Stomach smooth muscle (tissue), 2 donors: ENCODE results near the gene ERC1.
"Not testable (repeated sequence)": the region's sequence is repeated elsewhere in the genome, so short reads cannot be mapped to it uniquely, and the experiment has no call there.

Source experiments
- H3K27ac ChIP-seq: one replicate; pipeline ENCODE4 v1.7.0; 2013; ENCODE audit warnings: mild to moderate bottlenecking, low read length, inconsistent platforms
- H3K27me3 ChIP-seq, 2 donors: one replicate each; pipeline ENCODE4 v1.7.0; 2013; ENCODE audit warnings: low read length in 2 of 2; ENCODE audit not compliant: insufficient read depth in 2 of 2, control insufficient read depth in 1 of 2
- H3K36me3 ChIP-seq, 2 donors: one replicate each; pipeline ENCODE4 v1.7.0; 2013; ENCODE audit warnings: low read length in 2 of 2; ENCODE audit not compliant: control insufficient read depth in 2 of 2, insufficient read depth in 2 of 2
- H3K4me1 ChIP-seq: one replicate; pipeline ENCODE4 v1.7.0; 2013; ENCODE audit warnings: low read length; ENCODE audit not compliant: control insufficient read depth, insufficient read depth
- H3K4me3 ChIP-seq, 2 donors: one replicate each; pipeline ENCODE4 v1.7.0; 2013; ENCODE audit warnings: low read length in 2 of 2
- H3K9ac ChIP-seq, 2 donors: one replicate each; pipeline ENCODE4 v1.7.0; 2013; ENCODE audit warnings: low read length in 2 of 2, mild to moderate bottlenecking in 1 of 2
- H3K9me3 ChIP-seq, 2 donors: one replicate each; pipeline ENCODE4 v1.7.0; 2013; ENCODE audit warnings: low read length in 2 of 2; ENCODE audit not compliant: control insufficient read depth in 2 of 2
- donor health status: healthy.
- donor health status: Pancreatic carcinoma.

ERC1 gene

DNA sequence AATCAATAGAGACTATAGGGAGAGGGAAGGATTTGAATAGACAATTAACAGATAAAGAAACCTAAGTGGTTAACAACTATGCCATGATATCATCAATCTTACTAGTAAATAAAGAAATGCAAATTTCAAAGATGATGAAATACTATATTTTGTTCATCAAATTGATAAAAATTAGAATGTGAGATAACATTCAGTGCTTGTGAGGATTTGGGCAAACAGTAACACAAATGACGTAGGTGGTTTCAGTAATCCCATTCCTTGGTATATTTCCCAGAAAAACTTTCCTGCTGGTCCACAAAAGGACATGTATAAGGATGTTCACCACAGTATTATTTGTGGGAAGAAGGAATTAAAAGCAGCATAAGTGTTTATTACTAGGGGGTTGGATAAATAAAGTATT lies 136.0 kb downstream of the ERC1 start:
- Histone ChIP-seq H3K27me3 (no peaks in the 10 kb centered on the region), H3K9ac (no peak overlapping the region), H3K36me3 (peaks cover 0 to 2% of the 10 kb centered on the region in 2 donors), H3K9me3 (no peaks in the 10 kb centered on the region), H3K4me3 (no peak overlapping the region), H3K27ac (no peak overlapping the region), H3K4me1 (no peaks in the 10 kb centered on the region)

DNA sequence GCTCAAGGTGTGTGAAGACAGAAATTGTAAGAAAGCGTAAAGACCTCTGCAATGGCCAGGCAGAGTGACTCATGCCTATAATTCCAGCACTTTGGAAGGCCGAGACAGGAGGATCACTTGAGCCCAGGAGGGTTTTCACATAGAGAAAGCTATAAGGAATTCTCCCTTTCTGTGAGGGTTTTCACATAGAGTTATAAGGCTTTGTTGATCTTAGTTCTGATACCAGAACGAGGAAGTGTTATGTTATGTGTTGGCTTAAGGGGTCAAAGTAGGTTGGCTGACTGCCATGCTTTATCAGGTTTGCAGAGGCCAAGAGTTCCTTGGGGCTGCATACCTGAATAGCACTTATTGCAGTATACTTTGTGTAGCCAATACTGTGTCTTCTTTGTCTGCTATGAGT lies 139.1 kb downstream of the ERC1 start:
- H3K4me3 ChIP-seq = no peak overlapping the region
- H3K36me3 ChIP-seq = no peaks in the 10 kb centered on the region
- no peak overlapping the region for H3K9ac ChIP-seq
- no peaks in the 10 kb centered on the region for H3K4me1 ChIP-seq
- no peaks in the 10 kb centered on the region for H3K9me3 ChIP-seq
- no peak overlapping the region for H3K27ac ChIP-seq
- no peaks in the 10 kb centered on the region for H3K27me3 ChIP-seq

DNA sequence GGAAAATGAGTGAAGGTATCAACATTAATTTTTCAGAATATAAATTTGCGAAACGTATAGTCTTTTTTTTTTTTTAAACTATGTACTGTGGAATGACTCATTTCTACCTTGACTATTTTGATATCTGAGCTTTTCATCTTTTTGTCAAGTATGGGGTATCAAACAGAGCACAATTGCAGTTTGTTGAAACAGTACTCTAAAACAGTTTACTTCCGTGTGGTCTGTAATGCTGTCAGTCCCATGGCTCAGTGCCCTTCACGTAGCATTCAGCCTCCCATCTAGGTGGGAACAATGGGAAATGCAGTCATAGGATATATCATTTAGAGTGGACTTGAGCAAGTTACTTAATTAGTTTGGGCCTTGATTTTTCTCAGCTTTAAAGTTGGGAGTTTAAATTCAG lies 139.5 kb downstream of the ERC1 start:
- Histone ChIP-seq H3K27me3 (no peaks in the 10 kb centered on the region), H3K4me3 (no peak overlapping the region), H3K27ac (no peak overlapping the region)

DNA sequence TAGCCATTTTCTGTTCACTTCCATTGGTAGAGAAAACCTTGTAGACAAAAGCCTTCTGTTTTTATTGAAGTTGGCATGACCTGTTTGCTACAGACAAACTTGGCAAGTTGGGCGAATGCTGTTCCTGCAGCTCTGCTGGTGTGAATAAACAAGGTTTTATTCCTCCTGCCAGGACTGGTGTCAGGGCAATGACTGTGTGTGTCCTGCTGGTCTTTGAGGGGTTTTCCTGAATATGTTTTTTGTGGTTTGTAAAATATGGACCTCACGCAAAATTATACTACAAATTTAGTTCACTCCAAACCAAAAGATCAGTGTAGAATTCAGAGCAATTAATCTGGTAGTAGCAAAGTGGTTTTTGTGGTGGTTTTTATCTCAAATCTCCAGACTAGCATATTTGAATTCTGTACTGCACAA lies 140.8 kb downstream of the ERC1 start:
- Histone ChIP-seq H3K4me3 (no peak overlapping the region), H3K27ac (no peak overlapping the region), H3K4me1 (no peaks in the 10 kb centered on the region), H3K27me3 (no peaks in the 10 kb centered on the region), H3K36me3 (no peaks in the 10 kb centered on the region), H3K9me3 (no peaks in the 10 kb centered on the region), H3K9ac (no peak overlapping the region)

More for the DNA sequence above, 139.5 kb downstream of the ERC1 start:
- no peaks in the 10 kb centered on the region for H3K9me3 ChIP-seq
- H3K4me1 ChIP-seq = no peaks in the 10 kb centered on the region
- no peak overlapping the region for H3K9ac ChIP-seq
- H3K36me3 ChIP-seq = no peaks in the 10 kb centered on the region

DNA sequence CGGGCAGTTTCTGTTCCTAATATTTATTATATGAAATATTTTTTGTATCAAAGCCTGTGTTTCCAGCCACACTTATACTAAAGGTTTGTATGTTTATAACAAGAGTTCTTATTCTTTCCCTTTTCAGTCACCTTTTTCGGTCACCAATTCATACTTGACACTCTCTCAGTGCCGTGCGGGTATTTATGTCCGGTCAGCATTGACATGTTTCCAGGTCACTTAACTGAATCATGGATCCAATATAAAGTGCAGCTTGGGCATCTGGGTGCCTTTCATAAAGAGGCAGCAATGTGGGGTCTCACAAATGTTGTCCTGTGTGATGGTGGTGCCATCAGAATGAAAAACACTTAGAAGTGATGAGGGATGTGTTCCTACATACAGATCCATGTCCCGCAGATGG lies 141.3 kb downstream of the ERC1 start:
- Histone ChIP-seq H3K4me1 (no peaks in the 10 kb centered on the region), H3K27me3 (no peaks in the 10 kb centered on the region), H3K4me3 (no peak overlapping the region), H3K27ac (no peak overlapping the region), H3K36me3 (no peaks in the 10 kb centered on the region), H3K9me3 (no peaks in the 10 kb centered on the region), H3K9ac (no peak overlapping the region)

DNA sequence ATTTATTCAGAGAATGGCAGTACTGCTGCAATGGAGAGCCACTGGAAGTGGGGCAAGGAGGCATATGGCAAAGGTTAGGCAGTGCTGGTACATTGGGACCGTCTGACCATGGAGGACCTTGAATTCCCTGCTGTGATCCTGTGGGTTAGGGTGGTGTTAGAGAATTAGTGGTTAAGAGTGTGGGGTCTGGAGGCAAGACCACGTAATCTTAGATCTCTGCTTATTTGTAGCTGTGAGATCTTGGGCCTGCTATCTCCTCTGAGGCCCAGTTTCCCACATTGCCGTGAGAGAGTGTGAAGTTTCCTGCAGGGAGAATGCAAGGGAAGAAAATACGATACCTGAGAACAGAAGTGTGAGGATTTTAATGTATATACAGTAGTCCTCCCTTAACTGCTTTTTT lies 147.7 kb downstream of the ERC1 start:
- Histone ChIP-seq H3K9ac (no peak overlapping the region), H3K4me3 (no peak overlapping the region), H3K27me3 (no peaks in the 10 kb centered on the region), H3K27ac (no peak overlapping the region), H3K4me1 (no peaks in the 10 kb centered on the region), H3K9me3 (no peaks in the 10 kb centered on the region), H3K36me3 (no peaks in the 10 kb centered on the region)

DNA sequence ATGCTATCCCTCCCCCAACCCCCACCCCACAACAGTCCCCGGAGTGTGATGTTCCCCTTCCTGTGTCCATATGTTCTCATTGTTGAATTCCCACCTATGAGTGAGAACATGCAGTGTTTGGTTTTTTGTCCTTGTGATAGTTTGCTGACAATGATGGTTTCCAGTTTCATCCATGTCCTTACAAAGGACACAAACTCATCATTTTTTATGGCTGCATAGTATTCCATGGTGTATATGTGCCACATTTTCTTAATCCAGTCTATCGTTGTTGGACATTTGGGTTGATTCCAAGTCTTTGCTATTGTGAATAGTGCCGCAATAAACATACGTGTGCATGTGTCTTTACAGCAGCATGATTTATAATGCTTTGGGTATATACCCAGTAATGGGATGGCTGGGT lies 155.7 kb downstream of the ERC1 start:
- H3K9me3 ChIP-seq, H3K4me3 ChIP-seq, H3K27ac ChIP-seq, H3K9ac ChIP-seq, H3K27me3 ChIP-seq, H3K36me3 ChIP-seq, H3K4me1 ChIP-seq: not testable (repeated sequence)

DNA sequence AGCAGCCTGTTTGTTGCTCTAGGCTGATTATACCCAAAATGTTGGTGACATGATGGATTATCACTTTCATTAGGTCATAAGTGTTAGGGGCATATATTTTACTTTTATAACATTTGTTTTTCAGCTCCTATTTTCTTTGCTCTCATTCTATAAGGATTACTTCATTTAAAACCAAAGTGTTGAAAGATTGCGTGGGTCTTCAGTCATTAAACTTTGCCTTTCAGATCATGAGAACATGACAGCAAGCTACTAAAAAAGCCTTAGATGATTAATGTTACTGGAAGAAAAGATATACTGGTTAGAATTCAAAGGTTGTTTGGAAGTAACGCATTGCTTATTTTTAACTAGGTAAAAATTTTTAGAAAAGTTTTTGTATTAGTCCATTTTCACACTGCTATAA lies 156.8 kb downstream of the ERC1 start:
- no peaks in the 10 kb centered on the region for H3K9me3 ChIP-seq
- H3K4me1 ChIP-seq = no peaks in the 10 kb centered on the region
- no peak overlapping the region for H3K9ac ChIP-seq

DNA sequence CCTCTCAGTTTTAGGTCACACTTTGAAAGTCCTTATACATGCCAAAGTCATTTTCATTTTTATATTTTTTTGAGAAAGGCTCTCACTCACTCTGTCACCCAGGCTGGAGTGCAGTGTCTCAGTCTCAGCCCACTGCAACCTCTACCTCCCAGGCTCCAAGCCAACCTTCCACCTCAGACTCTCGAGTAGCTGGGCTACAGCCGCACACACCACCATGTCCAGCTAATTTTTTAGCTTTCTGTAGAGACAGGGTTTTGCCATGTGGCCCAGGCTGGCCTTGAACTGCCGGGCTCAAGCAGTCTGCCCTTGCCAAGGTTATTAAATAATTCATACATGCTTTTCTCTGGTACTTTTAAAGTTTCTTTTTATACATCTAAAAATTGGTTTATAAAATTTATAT lies 166.0 kb downstream of the ERC1 start:
- Histone ChIP-seq H3K4me1 (no peaks in the 10 kb centered on the region), H3K9ac (no peak overlapping the region), H3K27me3 (no peaks in the 10 kb centered on the region), H3K9me3 (no peaks in the 10 kb centered on the region), H3K36me3 (peaks cover 0 to 6% of the 10 kb centered on the region in 2 donors), H3K27ac (no peak overlapping the region), H3K4me3 (no peak overlapping the region)

More for the DNA sequence above, 156.8 kb downstream of the ERC1 start:
- Histone ChIP-seq H3K36me3 (peaks cover 0 to 4% of the 10 kb centered on the region in 2 donors), H3K27ac (no peak overlapping the region), H3K27me3 (no peaks in the 10 kb centered on the region), H3K4me3 (no peak overlapping the region)

DNA sequence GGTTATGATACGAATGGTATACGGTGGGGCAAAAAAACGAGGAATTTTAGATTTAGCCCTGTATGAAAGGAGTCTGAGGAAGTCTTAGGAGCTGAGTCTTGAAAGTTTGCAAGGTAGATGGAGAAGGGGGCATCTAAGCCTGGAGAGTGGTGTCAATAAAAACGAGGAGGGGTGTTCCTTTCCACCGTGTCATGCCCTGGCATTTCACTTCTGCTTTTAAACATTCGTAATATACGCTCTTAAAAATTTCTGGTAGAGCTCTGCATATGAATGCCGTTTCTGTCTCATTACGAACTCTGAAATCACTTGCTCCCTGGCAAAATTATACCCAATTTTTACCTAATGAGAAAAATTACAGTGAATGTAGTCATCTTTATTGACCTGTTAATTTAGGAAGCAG lies 170.2 kb downstream of the ERC1 start:
- no peaks in the 10 kb centered on the region for H3K4me1 ChIP-seq
- H3K9me3 ChIP-seq = no peaks in the 10 kb centered on the region
- H3K27ac ChIP-seq = no peak overlapping the region
- no peaks in the 10 kb centered on the region for H3K36me3 ChIP-seq
- H3K27me3 ChIP-seq = no peaks in the 10 kb centered on the region
- no peak overlapping the region for H3K4me3 ChIP-seq
- H3K9ac ChIP-seq = no peak overlapping the region

DNA sequence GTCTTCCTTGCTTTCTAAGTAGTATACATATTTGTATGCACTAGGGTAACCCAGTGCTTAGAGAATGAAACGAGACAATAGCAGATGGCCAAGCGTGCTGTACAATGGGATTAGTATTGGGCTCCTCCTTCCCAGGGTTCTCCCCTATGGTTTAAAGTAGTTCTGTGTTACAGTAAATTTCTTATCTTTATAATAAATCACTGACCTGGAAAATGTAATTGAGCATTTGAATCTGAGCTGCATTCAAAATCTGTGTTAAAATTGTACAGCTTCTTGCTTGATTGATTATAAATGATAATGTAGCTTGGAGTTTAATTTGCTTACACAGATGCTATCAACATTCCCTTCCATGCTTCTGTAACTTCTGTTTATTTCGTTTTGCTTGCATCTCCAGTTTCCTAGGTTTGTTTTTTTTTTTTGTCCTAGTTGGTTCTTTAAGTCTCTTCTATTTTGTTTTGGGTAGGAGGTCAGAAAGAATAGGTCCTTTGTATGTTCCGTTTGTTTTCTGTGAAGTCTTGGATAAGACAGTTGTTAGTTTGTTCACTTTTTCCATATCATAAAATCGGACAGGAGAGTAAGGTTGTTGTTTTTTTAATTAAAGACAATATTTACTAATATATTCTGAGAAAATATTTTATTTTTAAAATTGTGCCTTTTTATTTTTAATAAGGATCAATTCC lies 171.2 kb downstream of the ERC1 start:
- no peaks in the 10 kb centered on the region for H3K4me1 ChIP-seq
- H3K4me3 ChIP-seq = no peak overlapping the region
- H3K36me3 ChIP-seq = no peaks in the 10 kb centered on the region
- H3K9me3 ChIP-seq = no peaks in the 10 kb centered on the region
- H3K27ac ChIP-seq = no peak overlapping the region
- H3K27me3 ChIP-seq = no peaks in the 10 kb centered on the region
- no peak overlapping the region for H3K9ac ChIP-seq
